ENCODE results near the gene TMEM167A.
"Not testable (repeated sequence)": the region's sequence is repeated elsewhere in the genome, so short reads cannot be mapped to it uniquely, and the experiment has no call there.

Gene TMEM167A

DNA sequence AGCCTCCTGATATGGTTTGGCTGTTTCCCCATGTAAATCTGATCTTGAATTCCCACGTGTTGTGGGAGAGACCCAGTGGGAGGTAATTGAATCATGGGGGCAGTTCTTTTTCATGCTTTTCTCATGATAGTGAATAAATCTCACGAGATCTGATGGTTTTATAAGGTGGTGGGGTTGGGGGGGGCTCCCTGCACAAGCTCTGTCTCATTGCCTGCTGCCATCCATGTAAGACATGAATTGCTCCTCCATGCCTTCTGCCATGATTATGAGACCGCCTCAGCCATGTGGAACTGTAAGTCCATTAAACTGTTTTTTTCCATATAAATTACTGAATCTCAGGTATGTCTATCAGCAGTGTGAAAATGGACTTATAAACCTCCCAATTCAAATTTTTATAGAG is 13.0 kb upstream of the TMEM167A start:
- no CpG with 5 or more reads among the region's 3 CpGs for WGBS (ENCODE audit: insufficient coverage, insufficient read length)

GRCh38 chr5:83085106-83085505 is 7.9 kb upstream of the TMEM167A start:
- Histone ChIP-seq H3K27me3 (ENCODE audit: control insufficient read depth, insufficient read depth, low read length) (no peaks in the 10 kb centered on the region), H3K9me3 (ENCODE audit: control insufficient read depth, insufficient read depth, low read length) (no peaks in the 10 kb centered on the region), H3K4me1 (ENCODE audit: control insufficient read depth, insufficient read depth, low read length) (no peaks in the 10 kb centered on the region), H3K36me3 (ENCODE audit: control insufficient read depth, insufficient read depth, low read length) (no peaks in the 10 kb centered on the region), H3K27ac (ENCODE audit: low read length) (no peak overlapping the region), H3K4me3 (ENCODE audit: low read length) (no peak overlapping the region)
- no peak for DNase-seq (ENCODE audit: low read depth, low spot score)
- 100% methylated on average over 1 of the region's 2 CpGs for WGBS (ENCODE audit: insufficient coverage, insufficient read length)

More for the DNA sequence above, 13.0 kb upstream of the TMEM167A start:
- H3K4me3 ChIP-seq (ENCODE audit: low read length), result no peak overlapping the region
- no peak for DNase-seq (ENCODE audit: low read depth, low spot score)
- H3K27me3 ChIP-seq (ENCODE audit: control insufficient read depth, insufficient read depth, low read length), result no peaks in the 10 kb centered on the region
- H3K27ac ChIP-seq (ENCODE audit: low read length), result no peak overlapping the region
- H3K4me1 ChIP-seq (ENCODE audit: control insufficient read depth, insufficient read depth, low read length), result no peaks in the 10 kb centered on the region
- H3K9me3 ChIP-seq (ENCODE audit: control insufficient read depth, insufficient read depth, low read length), result no peaks in the 10 kb centered on the region
- no peaks in the 10 kb centered on the region; the same call in 1 of the 2 replicates for H3K36me3 ChIP-seq (ENCODE audit: control insufficient read depth, insufficient read depth, low read length)

DNA sequence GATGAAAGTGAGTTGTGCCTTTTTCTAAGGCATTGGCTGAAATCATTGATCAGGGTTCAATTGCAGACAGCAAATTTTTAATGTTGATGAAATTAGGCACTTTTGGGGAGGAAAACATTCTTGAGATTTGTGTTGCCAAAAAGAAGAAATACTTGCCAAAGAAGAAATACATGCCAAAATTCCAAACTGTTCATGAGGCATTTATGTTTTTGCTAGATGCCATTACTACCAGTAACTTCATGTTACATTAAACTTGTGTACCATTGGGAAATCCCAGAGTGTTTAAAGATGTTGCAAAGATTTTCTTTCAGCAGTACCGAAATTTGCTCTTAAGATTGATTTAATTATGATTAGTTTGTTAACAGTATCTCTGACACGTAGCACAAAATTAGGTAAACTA is 7.1 kb upstream of the TMEM167A start:
- WGBS (ENCODE audit: insufficient coverage, insufficient read length), result no CpG with 5 or more reads among the region's 2 CpGs
- Histone ChIP-seq H3K4me1 (ENCODE audit: control insufficient read depth, insufficient read depth, low read length) (no peaks in the 10 kb centered on the region), H3K4me3 (ENCODE audit: low read length) (no peak overlapping the region), H3K27ac (ENCODE audit: low read length) (no peak overlapping the region), H3K27me3 (ENCODE audit: control insufficient read depth, insufficient read depth, low read length) (no peaks in the 10 kb centered on the region), H3K36me3 (ENCODE audit: control insufficient read depth, insufficient read depth, low read length) (no peaks in the 10 kb centered on the region), H3K9me3 (ENCODE audit: control insufficient read depth, insufficient read depth, low read length) (no peaks in the 10 kb centered on the region)
- no peak for DNase-seq (ENCODE audit: low read depth, low spot score)

GRCh38 chr5:83082750-83083149 is 5.6 kb upstream of the TMEM167A start:
- no peak overlapping the region for H3K4me3 ChIP-seq (ENCODE audit: low read length)
- no peak for DNase-seq (ENCODE audit: low read depth, low spot score)
- H3K9me3 ChIP-seq (ENCODE audit: control insufficient read depth, insufficient read depth, low read length), result no peaks in the 10 kb centered on the region
- H3K36me3 ChIP-seq (ENCODE audit: control insufficient read depth, insufficient read depth, low read length), result no peaks in the 10 kb centered on the region
- H3K27me3 ChIP-seq (ENCODE audit: control insufficient read depth, insufficient read depth, low read length), result no peaks in the 10 kb centered on the region
- no peaks in the 10 kb centered on the region for H3K4me1 ChIP-seq (ENCODE audit: control insufficient read depth, insufficient read depth, low read length)
- H3K27ac ChIP-seq (ENCODE audit: low read length), result no peak overlapping the region

GRCh38 chr5:83077662-83078261 is 568 bp upstream of the TMEM167A start:
- Histone ChIP-seq H3K4me3 (ENCODE audit: low read length) (peak overlapping the region; percentile 65; the same call in 1 of the 2 replicates), H3K27ac (ENCODE audit: low read length) (no peak overlapping the region), H3K36me3 (ENCODE audit: control insufficient read depth, insufficient read depth, low read length) (no peaks in the 10 kb centered on the region), H3K4me1 (ENCODE audit: control insufficient read depth, insufficient read depth, low read length) (no peaks in the 10 kb centered on the region), H3K27me3 (ENCODE audit: control insufficient read depth, insufficient read depth, low read length) (no peaks in the 10 kb centered on the region), H3K9me3 (ENCODE audit: control insufficient read depth, insufficient read depth, low read length) (no peaks in the 10 kb centered on the region)
- WGBS (ENCODE audit: insufficient coverage, insufficient read length), result no CpG with 5 or more reads among the region's 14 CpGs
- peak; percentile 22 for DNase-seq (ENCODE audit: low read depth, low spot score)

- Histone ChIP-seq H3K27me3 (ENCODE audit: control insufficient read depth, insufficient read depth, low read length) (no peaks in the 10 kb centered on the region), H3K4me3 (ENCODE audit: low read length) (no peak overlapping the region), H3K36me3 (ENCODE audit: control insufficient read depth, insufficient read depth, low read length) (no peaks in the 10 kb centered on the region), H3K4me1 (ENCODE audit: control insufficient read depth, insufficient read depth, low read length) (no peaks in the 10 kb centered on the region), H3K27ac (ENCODE audit: low read length) (no peak overlapping the region), H3K9me3 (ENCODE audit: control insufficient read depth, insufficient read depth, low read length) (no peaks in the 10 kb centered on the region)
- DNase-seq (ENCODE audit: low read depth, low spot score), result no peak
- WGBS (ENCODE audit: insufficient coverage, insufficient read length), result no CpG with 5 or more reads among the region's 6 CpGs
Measured at GRCh38 chr5:83072966-83073365, 4.2 kb downstream of the TMEM167A start.

- Histone ChIP-seq H3K27ac (ENCODE audit: low read length) (no peak overlapping the region), H3K4me1 (ENCODE audit: control insufficient read depth, insufficient read depth, low read length) (peaks cover 3% of the 10 kb centered on the region), H3K9me3 (ENCODE audit: control insufficient read depth, insufficient read depth, low read length) (no peaks in the 10 kb centered on the region), H3K36me3 (ENCODE audit: control insufficient read depth, insufficient read depth, low read length) (no peaks in the 10 kb centered on the region), H3K27me3 (ENCODE audit: control insufficient read depth, insufficient read depth, low read length) (no peaks in the 10 kb centered on the region), H3K4me3 (ENCODE audit: low read length) (no peak overlapping the region)
- DNase-seq (ENCODE audit: low read depth, low spot score), result no peak
- no CpG with 5 or more reads among the region's 2 CpGs for WGBS (ENCODE audit: insufficient coverage, insufficient read length)
Measured at GRCh38 chr5:83071286-83072051, 5.7 kb downstream of the TMEM167A start.

DNA sequence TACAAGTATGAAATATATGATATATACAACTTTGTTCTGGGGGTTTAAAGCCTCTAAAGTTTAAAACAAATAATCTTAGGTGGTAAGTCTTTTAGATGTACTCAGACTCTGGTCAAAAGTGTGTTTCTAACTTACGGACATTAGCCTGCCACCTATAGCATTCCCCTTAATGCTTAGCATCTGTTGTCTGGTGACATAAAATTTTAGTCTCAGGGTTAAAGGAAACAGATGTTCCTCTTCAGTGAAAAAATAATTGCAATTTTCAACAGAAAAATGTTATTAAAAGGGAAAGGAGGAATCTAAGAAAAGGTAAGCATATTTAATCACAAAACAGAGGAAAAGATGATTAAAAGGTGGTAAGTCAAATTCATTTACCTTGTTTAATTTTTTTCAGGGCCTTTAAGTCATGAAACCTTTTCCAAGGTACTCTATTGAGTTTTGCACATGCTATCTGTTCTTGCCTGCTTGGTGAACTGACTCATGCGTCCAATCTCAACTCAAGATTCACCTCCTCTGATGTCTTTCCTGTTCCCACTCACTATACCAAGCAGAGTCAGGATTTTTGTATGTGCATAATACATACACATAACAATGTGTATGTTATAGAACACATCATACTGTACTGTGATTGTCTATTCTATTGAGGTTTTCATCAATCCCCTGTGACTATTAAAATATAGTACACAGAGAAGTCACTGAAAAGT is 7.9 kb downstream of the TMEM167A start:
- Histone ChIP-seq H3K27ac (ENCODE audit: low read length) (no peak overlapping the region), H3K9me3 (ENCODE audit: control insufficient read depth, insufficient read depth, low read length) (no peaks in the 10 kb centered on the region), H3K4me1 (ENCODE audit: control insufficient read depth, insufficient read depth, low read length) (peaks cover 3% of the 10 kb centered on the region), H3K4me3 (ENCODE audit: low read length) (no peak overlapping the region), H3K36me3 (ENCODE audit: control insufficient read depth, insufficient read depth, low read length) (no peaks in the 10 kb centered on the region), H3K27me3 (ENCODE audit: control insufficient read depth, insufficient read depth, low read length) (no peaks in the 10 kb centered on the region)
- DNase-seq (ENCODE audit: low read depth, low spot score), result no peak
- no CpG with 5 or more reads among the region's 2 CpGs for WGBS (ENCODE audit: insufficient coverage, insufficient read length)

GRCh38 chr5:83067377-83067776 is 9.8 kb downstream of the TMEM167A start:
- no CpG with 5 or more reads among the region's 4 CpGs for WGBS (ENCODE audit: insufficient coverage, insufficient read length)
- not testable (repeated sequence) for H3K27ac ChIP-seq (ENCODE audit: low read length); DNase-seq (ENCODE audit: low read depth, low spot score); H3K4me3 ChIP-seq (ENCODE audit: low read length); H3K4me1 ChIP-seq (ENCODE audit: control insufficient read depth, insufficient read depth, low read length); H3K36me3 ChIP-seq (ENCODE audit: control insufficient read depth, insufficient read depth, low read length); H3K27me3 ChIP-seq (ENCODE audit: control insufficient read depth, insufficient read depth, low read length); H3K9me3 ChIP-seq (ENCODE audit: control insufficient read depth, insufficient read depth, low read length)

DNA sequence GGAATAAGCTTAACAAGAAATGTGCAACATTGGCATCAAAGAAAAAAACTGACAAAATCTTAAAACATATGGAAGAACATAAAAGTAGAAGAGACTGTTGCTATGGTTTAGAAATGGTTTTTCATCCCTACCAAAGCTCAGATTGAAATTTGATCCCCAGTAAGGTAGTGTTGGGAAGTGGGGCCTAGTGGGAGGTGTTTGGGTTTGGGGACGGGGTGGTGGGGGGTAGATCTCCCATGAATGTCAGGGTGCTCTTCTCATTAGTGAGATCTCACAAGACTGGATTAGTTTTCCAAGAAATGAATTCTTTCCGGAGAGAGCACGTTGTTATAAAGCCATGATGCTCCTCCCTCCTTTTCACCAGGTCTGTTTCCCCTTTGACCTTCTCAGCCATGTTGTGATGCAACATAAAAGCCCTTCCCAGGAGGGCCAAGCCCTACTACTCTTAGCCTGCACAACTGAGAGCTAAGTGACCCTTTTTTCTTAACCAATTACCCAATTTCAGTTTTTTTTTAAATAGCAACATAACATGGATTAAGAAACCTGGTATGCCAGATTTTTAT is 10.6 kb downstream of the TMEM167A start:
- no peak overlapping the region for H3K4me3 ChIP-seq (ENCODE audit: low read length)
- H3K9me3 ChIP-seq (ENCODE audit: control insufficient read depth, insufficient read depth, low read length), result no peaks in the 10 kb centered on the region
- peak; percentile 5 for DNase-seq (ENCODE audit: low read depth, low spot score)
- no peak overlapping the region for H3K27ac ChIP-seq (ENCODE audit: low read length)
- H3K36me3 ChIP-seq (ENCODE audit: control insufficient read depth, insufficient read depth, low read length), result no peaks in the 10 kb centered on the region; the same call in 1 of the 2 replicates
- H3K4me1 ChIP-seq (ENCODE audit: control insufficient read depth, insufficient read depth, low read length), result peaks cover 3% of the 10 kb centered on the region
- H3K27me3 ChIP-seq (ENCODE audit: control insufficient read depth, insufficient read depth, low read length), result no peaks in the 10 kb centered on the region
- no CpG with 5 or more reads among the region's 3 CpGs for WGBS (ENCODE audit: insufficient coverage, insufficient read length)

All from iPS DF 6.9 (cell line).